Kidney epithelial cell (primary cell): Measurements from ENCODE around the gene FBXW9. TPM values are rescaled to one million over a fixed set of nuclear protein-coding genes. Genes with fewer than 3 reads are reported as not detected.
"Not testable (repeated sequence)": the region's sequence is repeated elsewhere in the genome, so short reads cannot be mapped to it uniquely, and the experiment has no call there.

Source experiments
- DNase-seq: peaks from one replicate; pipeline ENCODE4 v3.0.0-alpha.2; 2010; ENCODE audit warnings: low read depth
- H3K27me3 ChIP-seq: 2 replicates; pipeline ENCODE4 v1.6.0; 2011; ENCODE audit warnings: low read length; ENCODE audit not compliant: control insufficient read depth, insufficient read depth
- H3K36me3 ChIP-seq: 2 replicates; pipeline ENCODE4 v1.5.1; 2011; ENCODE audit warnings: low read length; ENCODE audit not compliant: control insufficient read depth, insufficient read depth
- H3K4me3 ChIP-seq: 2 replicates; pipeline ENCODE4 v1.5.1; 2011; ENCODE audit warnings: low read depth, mild to moderate bottlenecking, control low read depth, low read length
- total RNA-seq: library from RNA; depleted of rRNA; stranded (reverse); fragments of >200 nt; gene quantifications from 2 replicates; pipeline ENCODE4 v1.2.3, GENCODE V29; 2015
- TF ChIP-seq, protein P1 (sequence below): IDR thresholded peaks from 2 replicates; pipeline ENCODE4 v1.5.1; 2011; ENCODE audit warnings: mild to moderate bottlenecking, moderate library complexity, low read length, control low read depth, inconsistent platforms; ENCODE audit not compliant: insufficient read depth, poor library complexity, severe bottlenecking

The FBXW9 gene
- total RNA-seq, 1 donor from 2014 or later, result 19.0 TPM

DNA sequence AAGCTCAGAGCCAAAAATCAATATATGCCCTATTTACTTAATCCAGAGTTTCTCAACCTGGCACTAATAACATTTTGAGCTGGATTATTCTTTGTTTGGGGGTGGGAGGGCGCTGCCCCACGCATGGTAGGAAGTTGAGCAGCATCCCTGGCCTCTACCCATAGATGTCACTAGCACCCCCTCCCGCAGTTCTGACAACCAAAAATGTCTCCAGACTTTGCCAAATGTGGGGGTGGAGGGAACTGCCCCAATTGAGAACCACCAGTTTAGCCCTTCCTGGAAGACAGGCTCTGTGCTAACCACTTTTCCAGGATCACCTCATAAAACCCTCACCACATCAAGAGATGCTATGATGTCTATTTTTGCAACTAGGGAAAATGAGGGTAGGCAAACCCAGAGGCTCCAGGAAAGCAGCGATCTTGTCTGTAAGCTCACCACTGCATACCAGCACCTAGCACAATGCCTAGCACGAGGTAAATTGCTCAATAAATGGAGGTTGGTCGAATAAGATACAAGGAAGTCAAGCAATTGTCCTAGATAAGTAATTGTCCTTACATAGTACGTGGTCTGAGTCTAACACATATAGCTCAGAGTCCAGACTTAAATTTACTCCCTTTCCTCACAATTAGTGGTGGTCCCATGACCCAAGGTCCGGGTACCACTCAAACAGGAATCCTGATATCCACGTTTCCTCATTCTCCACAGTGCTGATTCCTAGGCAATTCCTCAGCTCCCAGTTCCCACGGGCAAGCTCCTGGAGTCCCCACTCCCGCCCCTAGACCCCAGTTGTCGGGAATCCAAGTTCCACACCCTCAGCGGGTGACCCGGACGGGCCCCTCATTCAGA is 37.2 kb upstream of the FBXW9 start:
- no peak for DNase-seq

DNA sequence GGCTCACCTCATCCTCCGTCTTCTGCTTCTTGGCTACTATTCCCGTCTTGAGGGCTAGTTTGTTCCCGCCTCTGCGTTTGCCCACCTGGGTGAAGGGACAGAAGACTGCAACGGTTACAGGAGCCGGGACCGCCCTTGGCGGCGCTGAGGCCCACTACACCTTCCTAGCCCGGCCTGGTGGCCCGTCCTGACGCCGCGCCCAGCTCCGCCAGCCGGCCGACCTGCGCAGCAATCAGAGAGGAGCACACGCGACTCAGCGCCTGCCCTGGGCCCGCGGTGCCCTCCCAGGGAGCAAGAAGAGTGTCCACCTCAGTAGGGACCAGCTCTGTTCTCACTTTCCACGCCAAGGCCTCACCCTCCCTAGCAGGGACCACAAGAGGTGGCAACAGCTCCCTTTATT is 34.9 kb upstream of the FBXW9 start:
- Histone ChIP-seq H3K36me3 (peaks cover 5% of the 10 kb centered on the region), H3K27me3 (no peaks in the 10 kb centered on the region), H3K4me3 (no peak overlapping the region)
- no peak for DNase-seq
- TF ChIP-seq, protein P1, sequence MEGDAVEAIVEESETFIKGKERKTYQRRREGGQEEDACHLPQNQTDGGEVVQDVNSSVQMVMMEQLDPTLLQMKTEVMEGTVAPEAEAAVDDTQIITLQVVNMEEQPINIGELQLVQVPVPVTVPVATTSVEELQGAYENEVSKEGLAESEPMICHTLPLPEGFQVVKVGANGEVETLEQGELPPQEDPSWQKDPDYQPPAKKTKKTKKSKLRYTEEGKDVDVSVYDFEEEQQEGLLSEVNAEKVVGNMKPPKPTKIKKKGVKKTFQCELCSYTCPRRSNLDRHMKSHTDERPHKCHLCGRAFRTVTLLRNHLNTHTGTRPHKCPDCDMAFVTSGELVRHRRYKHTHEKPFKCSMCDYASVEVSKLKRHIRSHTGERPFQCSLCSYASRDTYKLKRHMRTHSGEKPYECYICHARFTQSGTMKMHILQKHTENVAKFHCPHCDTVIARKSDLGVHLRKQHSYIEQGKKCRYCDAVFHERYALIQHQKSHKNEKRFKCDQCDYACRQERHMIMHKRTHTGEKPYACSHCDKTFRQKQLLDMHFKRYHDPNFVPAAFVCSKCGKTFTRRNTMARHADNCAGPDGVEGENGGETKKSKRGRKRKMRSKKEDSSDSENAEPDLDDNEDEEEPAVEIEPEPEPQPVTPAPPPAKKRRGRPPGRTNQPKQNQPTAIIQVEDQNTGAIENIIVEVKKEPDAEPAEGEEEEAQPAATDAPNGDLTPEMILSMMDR, result no peak

More for the DNA sequence above, 37.2 kb upstream of the FBXW9 start:
- Histone ChIP-seq H3K36me3 (peaks cover 5% of the 10 kb centered on the region), H3K27me3 (no peaks in the 10 kb centered on the region), H3K4me3 (peak overlapping the region; percentile 86)
- TF ChIP-seq, protein P1, result peak; percentile 44

DNA sequence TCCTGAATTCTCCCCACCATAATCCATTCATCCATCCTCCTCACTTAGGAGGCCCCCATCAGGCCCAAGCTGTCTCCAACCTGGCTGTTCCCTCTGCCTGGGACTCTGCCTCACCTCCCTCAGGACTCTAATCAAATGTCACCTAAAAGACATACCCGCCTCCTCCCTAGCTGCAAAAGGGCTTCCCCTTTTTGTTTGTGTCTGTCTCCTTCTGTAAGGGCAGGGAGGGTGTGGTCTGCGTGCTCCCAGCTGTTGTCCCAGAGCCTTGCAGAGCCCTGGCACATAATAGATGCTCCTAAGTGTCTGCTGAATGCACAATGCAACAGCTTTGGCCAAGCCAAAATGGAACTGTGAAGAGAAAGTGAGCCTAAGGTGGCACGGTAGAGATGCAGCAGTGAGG is 33.6 kb upstream of the FBXW9 start:
- no peak for DNase-seq
- Histone ChIP-seq H3K4me3 (no peak overlapping the region), H3K27me3 (no peaks in the 10 kb centered on the region), H3K36me3 (peaks cover 5% of the 10 kb centered on the region)
- TF ChIP-seq, protein P1, result no peak

DNA sequence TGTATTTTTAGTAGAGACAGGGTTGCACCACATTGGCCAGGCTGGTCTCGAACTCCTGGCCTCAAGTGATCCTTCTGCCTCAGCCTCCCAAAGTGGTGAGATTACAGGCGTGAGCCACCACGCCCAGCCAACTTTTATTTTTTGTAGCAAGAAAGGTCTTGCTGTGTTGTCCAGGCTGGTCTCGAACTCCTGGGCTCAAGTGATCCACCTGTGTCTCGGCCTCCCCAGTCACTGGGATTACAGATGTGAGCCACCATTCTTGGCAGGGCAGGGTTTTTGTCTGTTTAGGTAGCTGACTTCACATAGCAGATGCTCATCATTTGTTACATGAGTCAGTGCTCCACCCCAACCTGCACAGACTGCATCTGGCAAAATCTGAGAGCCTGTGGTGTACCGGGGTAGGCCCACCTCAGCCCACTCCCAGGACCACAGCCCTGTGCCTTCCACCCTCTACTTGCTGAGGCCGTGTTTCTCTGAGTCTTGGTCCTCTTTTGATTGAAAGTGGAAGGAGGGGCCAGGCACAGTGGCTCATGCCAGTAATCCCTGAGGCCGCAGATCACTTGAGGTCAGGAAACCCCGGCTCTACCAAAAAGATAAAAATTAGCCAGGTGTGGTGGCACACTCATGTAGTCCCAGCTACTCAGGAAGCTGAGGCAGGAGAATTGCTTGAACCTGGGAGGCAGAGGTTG is 31.5 kb upstream of the FBXW9 start:
- Histone ChIP-seq H3K4me3 (no peak overlapping the region), H3K27me3 (no peaks in the 10 kb centered on the region), H3K36me3 (peaks cover 5% of the 10 kb centered on the region)
- no peak for DNase-seq
- TF ChIP-seq, protein P1, result no peak

DNA sequence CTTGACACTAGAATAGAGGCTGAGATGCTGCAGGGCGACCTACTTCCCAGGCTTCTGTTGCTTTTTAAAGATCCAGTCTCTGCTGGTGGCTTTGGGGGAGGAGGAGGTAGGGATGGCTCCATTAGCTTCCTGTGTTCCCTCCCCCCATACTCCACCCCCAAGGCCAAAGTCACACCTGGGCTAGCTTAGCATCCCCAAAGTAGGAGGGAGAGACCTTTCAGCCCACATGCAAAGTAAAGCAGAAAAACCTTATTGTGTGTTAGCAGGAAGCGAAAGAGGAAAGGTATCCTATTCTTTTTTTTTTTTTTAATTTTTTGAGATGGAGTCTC is 30.5 kb upstream of the FBXW9 start:
- Histone ChIP-seq H3K4me3 (no peak overlapping the region), H3K27me3 (no peaks in the 10 kb centered on the region), H3K36me3 (peaks cover 5% of the 10 kb centered on the region)
- DNase-seq, result no peak
- TF ChIP-seq, protein P1, result no peak

DNA sequence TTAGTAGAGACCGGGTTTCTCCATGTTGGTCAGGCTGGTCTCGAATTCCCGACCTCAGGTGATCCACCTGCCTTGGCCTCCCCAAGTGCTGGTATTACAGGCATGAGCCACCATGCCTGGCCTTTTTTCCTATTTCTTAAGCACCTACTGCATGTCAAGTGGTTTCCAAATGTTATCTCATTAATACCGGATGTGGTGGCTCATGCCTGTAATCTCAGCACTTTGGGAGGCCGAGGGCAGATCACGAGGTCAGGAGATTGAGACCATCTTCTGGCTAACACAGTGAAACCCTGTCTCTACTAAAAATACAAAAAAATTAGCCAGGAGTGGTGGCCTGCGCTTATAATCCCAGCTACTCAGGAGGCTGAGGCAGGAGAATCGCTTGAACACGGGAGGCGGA is 29.2 kb upstream of the FBXW9 start:
- not testable (repeated sequence) for DNase-seq, H3K36me3 ChIP-seq, H3K4me3 ChIP-seq, H3K27me3 ChIP-seq
